Mucosa of rectum (tissue), 2 donors: ENCODE measurements around the gene PNPLA5.

Experiments
- H3K27ac ChIP-seq, 2 donors: one replicate each; pipeline ENCODE4 v1.7.0; 2013; ENCODE audit warnings: inconsistent platforms in 2 of 2, low read depth in 2 of 2, low read length in 2 of 2
- H3K27me3 ChIP-seq, 2 donors: one replicate each; pipeline ENCODE4 v1.7.0; 2013; ENCODE audit warnings: low read length in 2 of 2; ENCODE audit not compliant: control insufficient read depth in 2 of 2, insufficient read depth in 2 of 2
- H3K36me3 ChIP-seq, 2 donors: one replicate each; pipeline ENCODE4 v1.7.0; 2013; ENCODE audit warnings: low read length in 2 of 2; ENCODE audit not compliant: control insufficient read depth in 2 of 2, insufficient read depth in 2 of 2
- H3K4me1 ChIP-seq, 2 donors: one replicate each; pipeline ENCODE4 v1.7.0; 2013; ENCODE audit warnings: low read length in 2 of 2, mild to moderate bottlenecking in 1 of 2; ENCODE audit not compliant: control insufficient read depth in 2 of 2, insufficient read depth in 2 of 2
- H3K4me3 ChIP-seq, 2 donors: one replicate each; pipeline ENCODE4 v1.7.0; 2013; ENCODE audit warnings: low read length in 2 of 2
- H3K9ac ChIP-seq, 2 donors: one replicate each; pipeline ENCODE4 v1.7.0; 2013; ENCODE audit warnings: low read length in 2 of 2, low read depth in 1 of 2, mild to moderate bottlenecking in 1 of 2
- H3K9me3 ChIP-seq, 2 donors: one replicate each; pipeline ENCODE4 v1.7.0; 2013; ENCODE audit warnings: low read length in 2 of 2; ENCODE audit not compliant: control insufficient read depth in 2 of 2
- donor health status: healthy.
- donor health status: Normal muscosa, but diverticular disease.

The PNPLA5 gene

GRCh38 chr22:43867839-43868635, 23.8 kb downstream of the PNPLA5 start:
- no peaks in the 10 kb centered on the region for H3K4me1 ChIP-seq
- H3K36me3 ChIP-seq: no peaks in the 10 kb centered on the region
- H3K27ac ChIP-seq: no peak overlapping the region
- H3K27me3 ChIP-seq: peaks cover 10 to 11% of the 10 kb centered on the region in 2 donors
- H3K9me3 ChIP-seq: no peaks in the 10 kb centered on the region
- no peak overlapping the region for H3K9ac ChIP-seq
- no peak overlapping the region for H3K4me3 ChIP-seq

GRCh38 chr22:43862882-43863202, 29.0 kb downstream of the PNPLA5 start:
- H3K4me1 ChIP-seq: no peaks in the 10 kb centered on the region
- H3K27me3 ChIP-seq: peaks cover 18 to 21% of the 10 kb centered on the region in 2 donors
- no peaks in the 10 kb centered on the region for H3K36me3 ChIP-seq
- no peak overlapping the region for H3K27ac ChIP-seq
- no peak overlapping the region for H3K4me3 ChIP-seq
- no peaks in the 10 kb centered on the region for H3K9me3 ChIP-seq
- no peak overlapping the region for H3K9ac ChIP-seq

GRCh38 chr22:43862074-43862881, 29.5 kb downstream of the PNPLA5 start, which contains the start of gene SULT4A1:
SULT4A1 (minus strand) TSS chr22:43862513; CDS start chr22:43862382, 131 bp downstream.
- Histone ChIP-seq H3K4me3 (no peak within 1 kb of the TSS), H3K9me3 (no peaks in the 10 kb centered on the region), H3K27ac (no peak within 1 kb of the TSS), H3K4me1 (no peaks in the 10 kb centered on the region), H3K36me3 (no peaks in the 10 kb centered on the region), H3K27me3 (peaks cover 18 to 21% of the 10 kb centered on the region in 2 donors), H3K9ac (no peak within 1 kb of the TSS)

GRCh38 chr22:43861529-43861928, 30.3 kb downstream of the PNPLA5 start:
- Histone ChIP-seq H3K27ac (no peak overlapping the region), H3K4me3 (no peak overlapping the region), H3K4me1 (no peaks in the 10 kb centered on the region), H3K36me3 (no peaks in the 10 kb centered on the region), H3K27me3 (peaks cover 18 to 21% of the 10 kb centered on the region in 2 donors), H3K9ac (no peak overlapping the region), H3K9me3 (no peaks in the 10 kb centered on the region)

GRCh38 chr22:43860831-43861230, 31.0 kb downstream of the PNPLA5 start:
- Histone ChIP-seq H3K27ac (no peak overlapping the region), H3K9me3 (no peaks in the 10 kb centered on the region), H3K27me3 (peaks cover 18 to 21% of the 10 kb centered on the region in 2 donors), H3K36me3 (no peaks in the 10 kb centered on the region), H3K4me1 (no peaks in the 10 kb centered on the region), H3K9ac (no peak overlapping the region), H3K4me3 (no peak overlapping the region)

GRCh38 chr22:43860126-43860525, 31.7 kb downstream of the PNPLA5 start:
- no peaks in the 10 kb centered on the region for H3K36me3 ChIP-seq
- no peak overlapping the region for H3K4me3 ChIP-seq
- peaks cover 15 to 21% of the 10 kb centered on the region in 2 donors for H3K27me3 ChIP-seq
- no peaks in the 10 kb centered on the region for H3K9me3 ChIP-seq
- H3K9ac ChIP-seq: no peak overlapping the region
- H3K27ac ChIP-seq: no peak overlapping the region
- no peaks in the 10 kb centered on the region for H3K4me1 ChIP-seq

GRCh38 chr22:43859621-43860020, 32.2 kb downstream of the PNPLA5 start:
- H3K4me1 ChIP-seq: no peaks in the 10 kb centered on the region
- no peaks in the 10 kb centered on the region for H3K9me3 ChIP-seq
- no peak overlapping the region for H3K9ac ChIP-seq
- no peak overlapping the region for H3K27ac ChIP-seq
- no peak overlapping the region for H3K4me3 ChIP-seq
- no peaks in the 10 kb centered on the region for H3K36me3 ChIP-seq
- H3K27me3 ChIP-seq: peaks cover 12 to 18% of the 10 kb centered on the region in 2 donors

- H3K9ac ChIP-seq: no peak overlapping the region
- peaks cover 12 to 16% of the 10 kb centered on the region in 2 donors for H3K27me3 ChIP-seq
- H3K27ac ChIP-seq: no peak overlapping the region
- H3K9me3 ChIP-seq: no peaks in the 10 kb centered on the region
- no peak overlapping the region for H3K4me3 ChIP-seq
- H3K4me1 ChIP-seq: no peaks in the 10 kb centered on the region
- H3K36me3 ChIP-seq: no peaks in the 10 kb centered on the region
Observed at GRCh38 chr22:43859176-43859575, 32.6 kb downstream of the PNPLA5 start.

- Histone ChIP-seq H3K36me3 (no peaks in the 10 kb centered on the region), H3K4me1 (no peaks in the 10 kb centered on the region), H3K9me3 (no peaks in the 10 kb centered on the region), H3K4me3 (no peak overlapping the region), H3K27me3 (peaks cover 8 to 11% of the 10 kb centered on the region in 2 donors), H3K9ac (no peak overlapping the region), H3K27ac (no peak overlapping the region)
Observed at GRCh38 chr22:43858156-43858895, 33.5 kb downstream of the PNPLA5 start.

- Histone ChIP-seq H3K4me1 (no peaks in the 10 kb centered on the region), H3K27ac (no peak overlapping the region), H3K36me3 (no peaks in the 10 kb centered on the region), H3K9me3 (no peaks in the 10 kb centered on the region), H3K4me3 (no peak overlapping the region), H3K27me3 (peaks cover 8% of the 10 kb centered on the region in 2 donors), H3K9ac (no peak overlapping the region)
Observed at GRCh38 chr22:43857367-43857766, 34.4 kb downstream of the PNPLA5 start.
